Measurements from ENCODE around the gene MTUS2.
"Not testable (repeated sequence)": the region's sequence is repeated elsewhere in the genome, so short reads cannot be mapped to it uniquely, and the experiment has no call there.

MTUS2 gene

DNA sequence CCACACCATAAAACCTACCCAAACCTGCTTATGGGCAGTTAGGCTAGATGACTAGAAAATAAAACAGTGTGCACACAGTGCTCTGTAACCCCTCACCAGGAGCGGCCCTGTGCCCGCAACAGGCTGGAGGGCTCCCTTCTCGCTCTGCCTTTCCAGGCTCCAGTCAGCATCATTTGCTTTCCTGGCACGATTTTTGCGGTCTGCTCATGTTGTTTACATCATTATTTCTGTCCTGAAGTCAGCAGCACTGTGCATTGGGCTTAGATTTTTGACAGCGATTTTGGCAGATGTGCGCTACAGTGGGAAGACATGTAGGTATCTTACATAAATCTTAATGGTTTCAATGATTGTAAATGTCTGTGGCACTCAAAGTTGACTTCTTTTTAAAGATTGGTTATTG lies 344.0 kb downstream of the MTUS2 start:
- DNase-seq (ENCODE audit: low read depth in 2 of 2) = no peak

GRCh38 chr13:29165216-29165615 lies 345.1 kb downstream of the MTUS2 start:
- DNase-seq (ENCODE audit: low read depth in 2 of 2) = no peak

GRCh38 chr13:29165840-29166239 lies 345.7 kb downstream of the MTUS2 start:
- DNase-seq (ENCODE audit: low read depth in 2 of 2) = no peak

GRCh38 chr13:29170436-29171082 lies 350.4 kb downstream of the MTUS2 start:
- no peak for DNase-seq (ENCODE audit: low read depth in 2 of 2)

GRCh38 chr13:29171244-29171643 lies 351.1 kb downstream of the MTUS2 start:
- DNase-seq (ENCODE audit: low read depth in 2 of 2) = no peak

DNA sequence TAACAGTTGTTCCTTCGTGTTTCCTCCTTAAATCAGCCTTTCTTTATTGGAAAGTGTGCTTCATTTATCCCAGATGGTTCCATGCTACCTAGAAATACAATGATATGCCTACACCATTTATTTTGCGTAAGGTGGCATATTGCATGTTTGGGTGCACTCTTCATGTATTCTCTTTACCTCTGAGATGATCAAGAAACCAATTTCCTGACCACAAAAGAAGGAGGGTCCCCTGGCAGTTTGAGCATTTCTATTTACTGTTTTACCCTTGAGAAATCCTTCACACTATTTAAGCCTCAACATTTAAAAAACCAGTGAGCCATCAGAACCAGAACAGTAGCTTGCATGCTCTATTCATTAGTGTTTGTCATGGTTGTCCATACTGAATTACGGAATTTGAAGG lies 354.0 kb downstream of the MTUS2 start:
- no peak for DNase-seq (ENCODE audit: low read depth in 2 of 2)

DNA sequence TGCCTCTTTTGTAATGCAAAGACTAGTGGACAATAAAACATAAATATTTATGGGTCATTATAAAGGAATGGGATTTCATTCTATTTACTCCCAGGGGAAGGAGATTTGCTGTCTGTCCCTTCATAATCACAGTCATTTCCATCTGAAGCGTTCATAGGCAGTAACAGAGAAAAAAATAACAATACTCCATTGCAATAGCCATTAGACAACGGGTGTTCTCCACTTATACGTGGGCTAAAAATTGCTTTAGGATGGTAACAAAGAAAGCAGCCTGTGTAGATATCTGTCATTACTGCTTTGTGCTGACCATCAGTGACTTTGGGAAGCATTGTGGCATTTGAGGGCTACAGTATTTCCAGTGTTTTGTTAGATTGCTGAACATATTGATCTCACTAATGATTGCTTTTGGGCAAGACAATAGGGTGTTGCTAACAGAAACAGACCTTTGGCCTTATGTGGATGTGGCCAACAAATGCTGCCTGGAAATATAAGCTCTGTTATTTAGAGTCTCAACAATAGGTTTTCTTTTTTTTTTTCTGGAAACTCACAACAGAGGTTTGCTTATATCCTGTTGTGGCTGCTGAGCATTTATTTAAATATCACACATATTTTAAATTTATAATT lies 355.2 kb downstream of the MTUS2 start:
- DNase-seq (ENCODE audit: low read depth in 2 of 2) = no peak

- no peak for DNase-seq (ENCODE audit: low read depth in 2 of 2)
Measured at GRCh38 chr13:29180055-29180454, 359.9 kb downstream of the MTUS2 start.

GRCh38 chr13:29182216-29182615 lies 362.1 kb downstream of the MTUS2 start:
- DNase-seq (ENCODE audit: low read depth in 2 of 2) = no peak

DNA sequence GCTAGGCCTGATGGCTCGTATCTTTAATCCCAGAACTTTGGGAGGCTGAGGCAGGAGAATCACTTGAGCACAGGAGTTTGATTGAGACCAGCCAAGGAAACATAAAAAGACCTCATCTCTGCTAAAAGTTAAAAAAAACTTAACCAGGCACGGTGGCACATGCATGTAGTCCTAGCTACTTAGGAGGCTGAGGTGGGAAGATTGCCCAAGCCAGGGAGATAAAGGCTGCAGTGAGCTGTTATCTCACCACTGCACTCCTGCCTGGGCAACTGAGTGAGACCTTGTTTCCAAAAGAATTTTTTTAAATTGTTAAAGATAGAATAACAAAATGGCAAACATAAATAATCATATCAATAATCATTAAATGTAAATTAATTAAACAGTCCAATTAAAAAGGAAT lies 365.8 kb downstream of the MTUS2 start:
- DNase-seq (ENCODE audit: low read depth in 2 of 2) = no peak

DNA sequence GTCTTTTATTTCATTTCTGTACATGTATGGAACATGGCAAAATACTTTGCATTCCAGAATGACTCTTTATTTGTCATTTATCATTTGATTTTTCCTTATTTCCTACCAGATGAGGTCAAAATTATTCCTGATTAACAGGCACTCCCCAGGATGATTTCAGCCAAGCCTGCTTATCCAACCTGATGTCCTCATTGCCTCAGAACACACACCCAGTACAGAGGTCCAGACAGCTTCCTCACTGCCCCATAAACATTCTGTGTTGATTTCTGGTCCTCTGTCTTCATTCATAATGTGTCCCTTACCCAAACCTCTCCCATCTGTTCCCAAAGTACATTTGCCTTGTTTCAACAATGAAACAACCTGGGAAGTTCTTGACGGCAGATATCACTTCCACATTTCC lies 367.4 kb downstream of the MTUS2 start:
- no peak for DNase-seq (ENCODE audit: low read depth in 2 of 2)

DNA sequence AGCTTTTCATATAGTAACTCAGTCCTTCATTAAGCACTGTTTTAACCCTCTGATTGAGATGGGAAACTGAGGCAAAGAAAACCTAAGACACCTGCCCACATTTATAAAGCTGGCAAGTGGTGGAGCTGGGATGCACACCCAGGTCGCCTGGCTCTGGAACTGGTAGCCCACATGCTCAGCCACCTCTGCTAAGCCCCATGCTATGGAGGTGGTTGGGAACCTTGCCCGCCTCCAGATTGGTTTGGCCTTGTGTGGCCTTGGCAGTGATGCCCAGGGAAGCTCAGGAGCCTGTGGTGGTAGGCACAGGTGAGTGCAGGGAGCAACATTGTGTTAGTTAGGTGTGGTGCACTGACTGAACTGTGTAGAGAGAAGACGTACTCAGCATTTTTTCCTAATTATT lies 370.2 kb downstream of the MTUS2 start:
- no peak for DNase-seq (ENCODE audit: low read depth in 2 of 2)

DNA sequence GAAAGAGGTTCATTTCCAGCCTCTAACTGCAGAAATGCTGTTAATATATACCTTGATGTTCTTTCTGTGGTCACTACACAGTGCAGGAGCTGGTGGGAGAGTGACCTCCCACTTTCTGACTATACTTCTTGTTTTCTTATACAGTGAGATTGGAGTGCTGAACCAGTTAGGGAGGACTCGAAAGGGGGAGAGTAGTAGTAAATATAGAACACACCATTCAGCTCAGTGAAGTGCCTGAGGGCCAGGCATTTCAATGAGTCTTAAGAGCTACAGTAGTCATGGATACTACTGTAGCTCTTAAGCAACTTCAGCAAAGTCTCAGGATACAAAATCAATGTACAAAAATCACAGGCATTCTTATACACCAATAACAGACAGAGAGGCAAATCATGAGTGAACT lies 372.9 kb downstream of the MTUS2 start:
- no peak for DNase-seq (ENCODE audit: low read depth in 2 of 2)

GRCh38 chr13:29195456-29195855 lies 375.3 kb downstream of the MTUS2 start:
- no peak for DNase-seq (ENCODE audit: low read depth in 2 of 2)

GRCh38 chr13:29196409-29197074 lies 376.4 kb downstream of the MTUS2 start:
- no peak for DNase-seq (ENCODE audit: low read depth in 2 of 2)

DNA sequence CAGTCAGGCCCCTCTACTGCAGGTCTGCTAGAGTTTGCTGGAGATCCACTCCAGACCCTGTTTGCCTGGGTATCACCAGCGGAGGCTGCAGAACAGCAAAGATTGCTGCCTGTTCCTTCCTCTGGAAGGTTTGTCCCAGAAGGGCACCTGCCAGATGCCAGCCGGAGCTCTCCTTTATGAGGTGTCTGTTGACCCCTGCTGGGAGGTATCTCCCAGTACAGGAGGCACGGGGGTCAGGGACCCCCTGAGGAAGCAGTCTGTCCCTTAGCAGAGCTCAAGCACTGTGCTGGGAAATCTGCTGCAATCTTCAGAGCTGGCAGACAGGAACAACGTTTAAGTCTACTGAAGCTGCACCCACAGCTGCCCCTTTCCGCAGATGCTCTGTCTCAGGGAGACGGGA lies 382.6 kb downstream of the MTUS2 start:
- not testable (repeated sequence) for DNase-seq (ENCODE audit: low read depth in 2 of 2)

GRCh38 chr13:29204651-29205050 lies 384.5 kb downstream of the MTUS2 start:
- no peak for DNase-seq (ENCODE audit: low read depth in 2 of 2)

DNA sequence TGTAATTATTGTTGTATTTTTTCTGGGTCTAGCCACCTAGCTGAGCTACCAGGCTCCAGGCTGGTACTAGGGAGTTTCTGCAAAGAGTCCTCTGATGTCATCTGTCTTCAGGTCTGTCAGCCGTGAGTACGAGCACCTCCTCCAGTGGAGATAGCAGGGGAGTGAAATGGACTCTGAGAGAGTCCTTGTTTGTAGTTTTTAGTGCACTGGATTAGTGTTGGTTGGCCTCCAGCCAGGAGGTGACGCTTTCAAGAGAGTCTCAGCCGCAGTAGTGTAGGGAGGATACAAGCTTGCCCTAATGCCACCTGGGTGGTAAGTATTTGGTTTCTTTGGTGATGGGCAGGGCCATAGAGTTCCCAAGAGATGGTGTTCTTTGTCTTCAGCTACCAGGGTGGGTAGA lies 390.5 kb downstream of the MTUS2 start:
- DNase-seq (ENCODE audit: low read depth in 2 of 2) = no peak

GRCh38 chr13:29211162-29211561 lies 391.0 kb downstream of the MTUS2 start:
- DNase-seq (ENCODE audit: low read depth in 2 of 2) = not testable (repeated sequence)

GRCh38 chr13:29222458-29222857 lies 402.3 kb downstream of the MTUS2 start:
- DNase-seq (ENCODE audit: low read depth in 2 of 2) = no peak

GRCh38 chr13:29224206-29224605 lies 404.1 kb downstream of the MTUS2 start:
- no peak for DNase-seq (ENCODE audit: low read depth in 2 of 2)

DNA sequence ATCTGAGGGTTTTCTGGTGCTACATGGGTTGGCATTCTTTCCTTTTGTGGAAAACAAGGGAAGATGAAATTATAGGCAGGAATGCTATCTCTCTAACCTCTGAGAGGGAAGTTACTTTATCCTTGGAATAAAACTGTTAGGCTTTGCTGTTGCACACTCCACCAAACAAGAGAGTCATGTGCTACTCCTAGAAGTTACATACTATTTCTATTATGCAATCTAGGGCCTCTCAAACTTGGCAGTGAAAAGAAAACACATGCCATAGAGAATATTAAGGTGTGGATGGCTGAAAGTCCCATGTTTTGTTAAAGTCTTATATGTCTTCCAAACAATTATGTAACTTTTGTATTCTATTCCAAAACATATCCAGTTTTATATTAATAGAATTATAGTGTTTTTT lies 407.4 kb downstream of the MTUS2 start:
- DNase-seq (ENCODE audit: low read depth in 2 of 2) = no peak

DNA sequence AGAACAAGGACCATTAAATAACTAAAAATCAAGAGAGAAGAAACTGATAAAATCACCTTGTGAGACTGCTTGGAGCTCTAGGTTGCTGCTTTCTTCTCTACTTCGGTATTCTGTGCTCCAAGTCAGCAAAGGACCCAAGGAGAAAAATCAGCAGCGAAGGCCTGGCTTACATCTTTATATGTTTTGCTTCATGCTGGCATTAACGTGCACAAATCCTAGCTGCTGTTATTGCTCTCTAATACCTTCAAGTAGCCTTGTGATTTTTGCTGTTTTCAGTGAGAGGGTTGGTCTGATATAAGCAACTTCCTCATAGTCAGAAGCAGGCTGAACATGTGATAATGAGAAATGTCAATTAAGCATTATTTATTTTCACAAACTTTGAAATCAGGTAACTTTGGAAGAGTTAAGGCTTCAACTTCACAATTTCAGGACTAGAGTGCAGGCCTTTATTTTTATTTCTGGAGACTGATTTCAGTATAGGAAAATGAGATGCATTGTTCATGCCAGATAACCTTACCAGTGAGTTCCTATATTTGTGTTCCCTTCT lies 410.2 kb downstream of the MTUS2 start:
- DNase-seq (ENCODE audit: low read depth in 2 of 2) = no peak

Data from stimulated activated CD8-positive, alpha-beta memory T cell treated with anti-CD3 and anti-CD28 coated beads, Interleukin-7, amount 100 ng/mL, for 1 hour (primary cell).